Right renal cortex interstitium (tissue), 3 donors: ENCODE measurements around the gene FKBP7. TPM values are rescaled to one million over a fixed set of nuclear protein-coding genes. Genes with fewer than 3 reads are reported as not detected.
"Not testable (repeated sequence)": the region's sequence is repeated elsewhere in the genome, so short reads cannot be mapped to it uniquely, and the experiment has no call there.

Experiments
- DNase-seq, 3 donors: peaks; one replicate each; pipeline ENCODE4 v3.0.0-alpha.2; 2013; ENCODE audit warnings: low read depth in 3 of 3, low spot score in 2 of 3
- polyA plus RNA-seq, 3 donors: library from polyadenylated mRNA; unstranded; fragments of 120-200 nt; gene quantifications; one replicate each; pipeline ENCODE4 v1.2.1, GENCODE V29; 2013; ENCODE audit not compliant: insufficient read length in 3 of 3

The FKBP7 gene
- polyA plus RNA-seq, 3 donors: 63.1 to 71.5 (median 63.4) TPM

DNA sequence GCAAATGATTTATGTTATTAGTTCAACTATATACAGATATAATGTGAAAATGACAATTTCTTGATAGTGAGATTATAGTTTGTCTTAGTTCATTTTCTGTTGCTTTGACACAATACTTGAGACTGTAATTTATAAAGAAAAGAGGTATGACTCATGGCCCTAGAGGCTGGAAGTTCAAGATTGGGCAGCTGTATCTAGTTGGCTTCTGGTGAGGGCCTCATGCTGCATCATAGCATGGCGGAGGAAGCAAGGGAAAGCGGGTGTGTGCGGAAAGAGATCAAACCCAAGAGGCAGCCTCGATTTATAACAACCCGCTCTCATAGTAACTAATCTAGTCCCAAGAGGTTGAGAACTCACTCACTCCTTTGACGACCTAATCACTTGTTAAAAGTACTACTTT is 13.2 kb upstream of the FKBP7 start:
- no peak for DNase-seq

DNA sequence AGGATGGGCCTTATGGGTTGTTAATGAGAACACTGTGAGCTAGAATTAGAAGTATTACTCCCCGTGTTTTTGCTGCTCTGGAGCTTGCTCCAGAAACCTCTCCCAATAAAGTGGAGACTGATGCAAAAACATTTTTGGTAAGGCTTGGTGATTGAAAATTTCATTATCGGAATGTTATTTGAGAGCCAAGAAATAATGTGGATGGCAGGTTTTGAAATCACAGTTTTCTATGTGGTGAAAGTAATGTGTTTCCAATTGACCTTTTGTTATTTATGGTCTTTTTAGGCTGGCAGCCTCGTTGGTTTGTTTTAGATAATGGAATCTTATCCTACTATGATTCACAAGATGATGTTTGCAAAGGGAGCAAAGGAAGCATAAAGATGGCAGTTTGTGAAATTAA is 7.0 kb upstream of the FKBP7 start:
- no peak for DNase-seq

DNA sequence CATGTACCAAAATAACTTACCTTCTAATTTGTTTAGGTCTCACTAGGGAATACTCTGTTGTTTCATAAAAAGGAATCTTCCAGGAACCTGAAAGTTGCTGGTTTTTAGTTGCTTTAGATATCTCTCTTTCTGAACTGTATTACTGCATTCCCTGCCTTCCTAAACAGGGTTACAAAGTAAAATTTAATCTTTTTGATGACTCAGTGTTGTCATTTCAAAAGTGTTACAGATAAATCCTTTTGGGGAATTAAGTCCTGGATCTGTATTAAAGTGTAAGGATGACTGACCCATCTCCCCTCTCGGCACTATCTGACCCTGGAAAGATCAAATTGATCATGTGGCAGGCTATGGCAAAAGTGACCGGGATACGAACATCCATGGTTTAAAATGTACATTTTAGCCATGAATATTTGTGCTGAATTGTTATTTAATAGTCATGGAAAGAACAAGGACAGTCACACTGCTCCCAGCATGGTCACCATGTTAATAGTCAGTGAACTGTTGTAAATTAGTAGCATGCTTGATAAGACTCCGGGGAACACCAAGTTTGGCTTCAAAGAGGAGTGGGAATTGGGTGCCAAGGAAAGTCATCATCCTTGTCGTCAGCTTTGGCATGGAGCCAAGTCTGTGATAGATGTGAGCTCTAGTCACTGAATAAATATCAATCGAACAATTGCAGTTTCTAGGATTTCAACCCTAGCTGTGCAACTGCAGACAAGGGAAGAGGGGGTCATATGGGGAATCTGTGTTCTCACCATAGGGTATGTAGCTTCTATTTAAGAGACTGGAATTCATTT is 6.0 kb upstream of the FKBP7 start:
- no peak for DNase-seq

DNA sequence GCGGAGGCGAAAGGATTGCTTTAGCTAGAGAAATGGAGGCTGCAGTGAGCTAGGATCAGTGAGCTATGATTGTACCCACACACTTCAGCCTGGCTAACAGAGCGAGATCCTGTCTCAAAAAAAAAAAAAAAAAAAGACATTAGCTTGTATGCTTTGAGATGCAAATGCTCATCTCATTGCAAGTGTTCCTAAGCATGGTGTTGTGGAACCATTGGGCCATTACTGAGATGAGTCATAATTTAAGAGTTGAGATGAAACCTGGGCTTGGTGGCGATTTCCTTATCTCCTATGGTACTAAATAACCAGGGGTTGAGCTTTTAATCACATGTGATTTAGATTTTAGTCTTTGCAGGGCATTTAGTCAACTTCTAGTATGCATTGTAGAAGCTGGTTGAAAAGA is 4.0 kb upstream of the FKBP7 start:
- DNase-seq: no peak

DNA sequence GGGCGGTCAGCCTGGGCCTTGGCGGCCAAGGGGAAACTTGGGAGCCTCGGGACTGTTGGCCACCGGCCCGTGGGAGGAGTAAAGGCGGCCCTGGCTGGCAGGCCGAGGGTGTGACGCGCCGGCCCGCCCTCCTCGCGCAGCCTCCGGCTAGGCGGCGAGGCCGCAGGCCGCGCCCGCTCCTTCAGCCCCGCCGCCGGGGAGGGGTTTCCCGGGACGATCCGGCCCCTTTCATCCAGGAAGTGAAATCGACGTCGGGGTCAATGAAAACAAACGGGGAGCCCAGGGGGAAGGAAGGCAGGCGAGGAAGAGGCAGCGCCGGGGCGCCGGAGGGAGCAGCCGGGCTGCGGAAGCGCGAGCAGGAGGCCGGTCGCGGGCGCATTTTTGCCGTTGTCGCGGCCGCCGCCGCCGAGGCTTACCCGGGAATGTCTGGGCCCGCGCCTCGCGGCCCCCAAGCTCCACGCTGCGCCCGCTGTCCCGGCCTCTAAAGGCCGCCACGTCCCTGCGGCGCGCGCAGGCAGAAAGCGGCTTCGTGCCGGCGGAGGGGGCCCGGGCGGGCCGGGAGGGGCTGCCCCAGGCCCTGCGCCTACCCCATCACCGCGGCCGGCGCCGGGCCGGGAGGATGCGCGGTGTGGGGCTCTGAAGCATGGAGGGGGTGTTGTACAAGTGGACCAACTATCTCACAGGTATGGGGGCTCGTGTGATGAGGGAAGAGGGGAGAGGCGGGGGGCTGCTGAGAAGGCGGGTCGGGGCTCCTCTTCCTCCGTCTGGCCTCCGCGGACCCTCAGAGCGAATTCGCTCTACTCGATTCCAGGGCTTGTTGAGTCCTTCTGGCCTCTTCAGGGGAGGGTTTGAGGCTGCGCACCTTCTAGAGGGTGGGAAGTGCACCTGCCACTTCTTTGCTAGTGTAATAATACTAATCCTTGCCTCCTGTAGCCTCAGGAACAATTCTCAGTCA is 2.1 kb upstream of the FKBP7 start, which contains the start of gene PLEKHA3:
PLEKHA3 (plus strand) TSS at position 231 of the 955 bp plus-strand sequence; CDS start at position 644, 413 bp downstream.
- peak; percentile 68 to 79 (median 76) for DNase-seq

DNA sequence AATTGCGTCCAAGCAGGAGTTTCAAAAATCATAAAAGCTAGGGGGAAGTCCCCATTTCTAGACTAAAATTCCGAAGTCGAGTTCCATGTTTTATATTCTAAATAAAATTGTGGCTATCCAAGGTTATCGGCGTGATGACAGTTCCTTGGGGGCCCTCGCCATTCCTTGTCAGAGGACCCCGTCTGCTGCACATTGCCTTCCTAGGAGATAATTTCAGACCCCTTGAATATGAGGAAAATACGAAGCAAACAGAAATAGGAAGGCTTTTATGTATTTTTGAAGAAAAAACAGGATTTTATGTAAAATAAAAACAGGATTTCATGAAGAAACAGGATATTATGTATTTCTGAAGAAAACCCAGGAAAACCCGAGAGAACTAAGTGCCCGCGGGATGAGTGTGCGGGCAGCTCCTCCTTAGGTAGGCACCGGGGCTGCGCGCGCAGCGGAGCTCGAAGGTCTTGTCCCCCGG is 1.4 kb upstream of the FKBP7 start:
- DNase-seq: no peak

DNA sequence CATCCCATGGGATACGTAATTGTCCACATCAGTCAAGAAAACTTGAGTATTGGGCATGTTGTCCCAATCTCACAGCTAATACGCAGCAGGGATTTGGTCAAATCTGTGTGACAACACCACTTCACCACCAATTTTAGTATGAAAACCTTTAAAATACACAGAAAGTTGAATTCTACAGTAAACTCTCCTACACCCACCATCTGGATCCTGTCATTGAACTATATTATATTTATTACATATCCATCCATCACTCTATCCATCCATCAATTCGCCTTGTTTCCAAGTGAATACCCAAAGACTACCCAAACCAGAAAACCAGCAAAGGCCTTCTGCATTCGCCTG is 846 bp upstream of the FKBP7 start:
- no peak for DNase-seq

DNA sequence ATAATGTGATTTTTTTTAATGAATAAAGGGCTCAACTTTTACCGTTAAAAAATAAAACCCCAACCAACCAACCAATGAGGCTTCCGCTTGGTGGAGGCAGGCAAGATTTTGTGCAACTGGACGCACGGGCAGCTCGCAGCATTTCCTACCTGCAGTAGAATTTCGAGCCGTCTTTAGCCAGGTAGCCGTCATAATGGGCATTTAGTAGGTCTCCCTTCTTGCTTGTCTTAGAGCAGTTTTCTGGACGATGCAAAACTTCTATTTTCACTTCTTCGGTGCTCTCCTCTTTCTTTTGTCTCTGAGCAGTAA is 316 bp downstream of the FKBP7 start:
- DNase-seq: no peak

DNA sequence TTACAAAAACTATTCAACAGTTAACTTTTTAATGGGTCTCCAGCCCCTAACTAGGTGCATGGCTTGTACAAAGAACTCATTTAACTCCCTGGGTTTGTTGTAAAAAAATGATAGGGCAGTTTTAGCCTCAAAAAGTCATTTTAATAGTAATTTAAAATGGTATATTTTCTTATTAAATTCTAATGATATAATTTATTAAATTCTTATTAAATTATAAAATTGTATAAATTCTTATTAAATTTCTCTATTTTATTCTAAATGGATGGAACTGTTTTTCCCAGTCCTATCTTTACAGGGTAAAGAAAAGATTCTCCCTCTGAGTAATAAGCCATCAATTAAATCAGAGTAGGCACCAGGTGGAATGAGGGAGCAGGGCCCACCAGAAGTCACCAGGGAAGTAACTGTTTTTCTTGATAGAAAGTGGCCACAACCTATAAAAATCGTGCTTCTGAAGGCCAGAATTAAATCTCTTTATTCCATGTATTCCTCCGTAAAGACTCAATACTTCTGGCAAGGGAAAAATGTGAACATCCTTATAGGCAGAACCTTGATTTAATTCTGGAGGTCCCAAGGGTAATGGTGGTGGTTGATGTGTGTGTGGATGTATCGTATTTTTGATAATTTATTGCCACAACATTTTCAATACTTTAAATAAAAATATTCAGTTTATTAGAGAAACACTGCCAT is 814 bp downstream of the FKBP7 start:
- no peak for DNase-seq

DNA sequence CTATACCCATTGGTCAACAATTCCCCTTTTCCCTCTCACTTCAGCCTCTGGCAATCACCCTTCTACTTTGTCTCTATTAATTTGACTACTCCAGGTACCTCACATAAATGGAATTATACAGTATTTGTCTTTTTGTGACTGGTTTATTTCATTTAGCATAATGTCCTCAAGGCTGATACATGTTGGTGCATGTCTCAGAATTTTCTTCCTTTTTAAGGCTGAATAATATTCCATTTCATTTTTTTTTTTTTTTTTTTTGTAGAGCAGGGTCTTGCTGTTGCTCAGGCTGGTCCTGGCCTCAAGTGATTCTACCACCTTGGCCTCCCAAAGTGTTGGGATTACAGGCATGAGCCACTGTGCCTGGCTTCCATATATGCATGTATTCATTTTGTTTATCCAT is 1.9 kb downstream of the FKBP7 start:
- no peak for DNase-seq

DNA sequence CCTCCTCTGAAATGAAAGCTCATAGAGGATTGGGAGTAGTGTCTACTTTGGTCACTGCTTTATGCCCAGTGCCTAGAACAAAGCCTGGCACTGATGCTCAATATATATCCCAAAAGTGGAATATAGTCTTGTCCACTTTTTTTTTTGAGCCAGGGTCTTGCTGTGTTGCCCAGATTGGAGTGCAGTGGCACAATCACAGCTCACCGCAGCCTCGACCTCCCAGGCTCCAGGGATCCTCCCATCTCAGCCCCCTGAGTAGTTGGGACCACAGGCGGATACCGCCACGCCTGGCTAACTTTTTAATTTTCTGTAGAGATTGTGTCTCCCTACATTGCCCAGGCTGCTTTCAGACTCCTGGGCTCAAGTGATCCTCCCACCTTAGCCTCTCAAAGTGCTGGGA is 3.8 kb downstream of the FKBP7 start:
- no peak for DNase-seq

DNA sequence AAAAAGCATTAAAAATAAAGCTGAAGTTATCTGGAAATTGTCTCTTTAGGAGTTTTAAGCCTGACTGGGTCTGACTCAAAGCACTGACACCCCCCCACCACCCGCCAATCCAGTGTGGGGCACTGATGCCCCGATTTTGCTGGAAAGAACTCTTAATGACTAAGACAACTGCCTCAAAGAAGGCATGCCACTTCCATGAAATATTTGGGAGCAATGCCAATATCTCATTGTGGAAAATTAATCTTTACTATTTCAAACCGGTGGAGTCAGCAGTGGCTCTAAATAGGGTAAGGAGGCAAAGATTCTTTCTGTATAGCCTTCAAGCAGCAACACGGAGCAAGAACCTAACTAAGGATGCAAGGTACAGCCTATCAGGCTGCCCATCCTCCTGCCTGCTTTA is 4.5 kb downstream of the FKBP7 start:
- no peak for DNase-seq

DNA sequence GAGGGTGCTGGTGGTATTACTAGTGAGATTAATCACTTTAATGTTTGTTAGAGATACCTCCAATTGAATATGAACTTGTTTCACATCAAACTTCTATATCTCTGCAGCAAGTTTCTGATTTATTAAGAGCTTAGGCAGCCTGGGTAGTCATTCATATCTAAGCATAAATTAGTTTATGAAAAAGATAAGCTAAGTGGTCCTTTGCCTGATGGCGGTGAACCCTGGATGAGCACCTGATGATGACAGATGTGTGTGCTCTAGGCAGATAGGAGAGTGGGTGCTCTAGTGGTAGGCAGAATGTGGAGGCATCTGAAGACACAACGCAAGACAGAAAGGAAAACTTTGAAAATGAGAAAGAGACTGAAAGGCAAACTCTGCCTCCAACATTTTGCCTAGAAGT is 5.0 kb downstream of the FKBP7 start:
- no peak for DNase-seq

DNA sequence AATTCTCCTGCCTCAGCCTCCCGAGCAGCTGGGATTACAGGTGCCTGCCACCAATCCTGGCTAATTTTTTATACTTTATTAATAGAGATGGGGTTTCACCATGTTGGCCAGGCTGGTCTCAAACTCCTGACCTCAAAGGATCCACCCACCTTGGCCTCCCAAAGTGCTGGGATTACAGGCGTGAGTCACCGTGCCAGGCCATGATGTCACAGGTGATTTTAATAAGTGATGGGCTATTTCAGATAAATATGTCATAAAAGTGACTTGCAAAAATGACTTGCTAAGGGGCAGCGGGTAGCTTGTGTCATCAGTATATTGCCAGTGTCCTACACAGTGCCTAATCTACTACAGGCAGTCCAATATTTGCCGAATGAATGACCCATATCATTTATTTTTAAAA is 7.1 kb downstream of the FKBP7 start:
- DNase-seq: not testable (repeated sequence)

DNA sequence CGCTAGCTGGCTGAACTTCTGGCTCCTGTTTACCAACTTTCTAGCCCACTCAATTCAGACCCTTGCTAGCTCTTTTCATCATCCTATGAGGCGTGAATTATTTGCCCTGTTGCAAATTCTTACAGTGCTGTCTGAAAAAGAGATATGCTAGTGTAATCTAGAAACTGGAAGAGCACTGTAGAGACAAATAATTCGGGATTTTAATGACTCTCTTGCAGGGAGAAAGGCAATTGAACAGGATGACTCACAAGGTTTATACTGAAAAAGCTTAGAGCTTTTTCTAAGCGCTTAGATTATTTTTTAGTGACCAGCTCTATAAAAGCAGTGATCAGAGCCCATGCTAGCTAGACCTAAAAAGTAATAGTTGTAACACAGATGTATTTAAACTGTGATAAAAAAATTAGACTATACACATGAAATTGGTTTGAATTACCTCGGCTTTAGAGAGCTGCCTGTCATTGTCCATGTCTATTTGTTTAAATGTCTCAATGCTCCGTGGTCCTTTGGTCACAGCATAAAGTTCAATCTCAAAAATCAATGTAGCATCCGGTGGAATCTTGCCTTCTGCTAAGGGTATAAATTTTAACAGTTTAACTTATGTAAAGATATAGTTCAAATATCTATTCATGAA is 9.1 kb downstream of the FKBP7 start:
- no peak for DNase-seq

DNA sequence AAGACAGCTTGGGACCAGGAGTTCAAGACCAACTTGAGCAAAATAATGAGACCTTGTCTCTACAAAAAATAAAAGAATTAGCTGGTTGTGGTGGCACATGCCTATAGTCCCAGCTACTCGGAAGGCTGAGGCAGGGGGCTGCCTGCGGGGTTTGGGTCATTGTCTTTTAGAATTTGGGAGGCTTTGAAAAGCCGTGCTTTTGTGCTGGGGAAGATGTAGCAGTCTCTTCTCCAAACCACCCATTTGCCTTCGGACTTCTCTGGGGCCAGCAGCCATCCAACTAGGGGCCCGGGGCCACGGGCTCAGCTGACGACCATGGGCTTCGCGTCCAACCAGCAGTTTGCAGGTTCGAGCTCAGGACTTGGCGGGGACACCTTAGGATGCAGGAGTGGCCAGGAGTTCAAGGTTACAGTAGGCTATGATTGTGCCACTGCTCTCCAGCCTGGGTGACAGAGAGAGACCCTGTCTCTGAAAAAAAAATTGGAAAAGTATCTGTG is 21.0 kb downstream of the FKBP7 start:
- no peak for DNase-seq

DNA sequence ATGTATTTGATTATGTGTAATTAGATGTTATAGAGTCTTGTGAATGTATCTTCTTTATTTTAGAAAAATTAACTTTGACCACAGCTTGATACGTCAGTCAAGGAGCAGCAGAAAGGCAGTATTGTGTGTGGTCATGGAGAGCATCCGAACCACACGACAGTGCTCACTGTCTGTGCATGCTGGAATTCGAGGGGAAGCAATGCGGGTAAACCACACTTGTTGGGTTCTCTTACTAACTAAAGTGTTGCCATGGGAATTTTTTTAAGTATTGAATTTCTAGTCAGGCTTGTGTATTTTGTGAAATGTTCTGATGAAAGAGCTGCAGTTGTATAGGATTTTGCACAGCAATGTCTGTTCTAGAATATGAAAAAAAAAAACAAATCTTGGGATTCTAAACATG is 22.5 kb downstream of the FKBP7 start:
- no peak for DNase-seq

DNA sequence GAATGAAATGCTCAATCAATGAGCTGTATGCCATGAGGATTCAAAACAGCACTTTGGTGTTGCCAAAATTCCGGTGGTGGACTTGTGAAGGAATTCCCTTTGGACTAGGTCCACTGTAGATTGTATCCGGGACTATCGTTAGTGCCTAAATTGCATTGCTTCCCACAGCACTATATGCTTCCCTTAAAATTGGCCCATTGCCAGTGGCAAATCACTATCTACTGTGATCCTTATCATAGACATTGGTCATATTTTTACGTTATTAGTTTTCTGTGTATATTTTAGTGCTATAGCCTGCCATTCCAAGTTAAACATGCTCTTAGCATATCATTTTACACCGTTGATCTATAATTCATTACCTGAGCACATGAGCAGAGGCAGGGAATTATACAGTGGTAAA is 25.5 kb downstream of the FKBP7 start:
- no peak for DNase-seq

DNA sequence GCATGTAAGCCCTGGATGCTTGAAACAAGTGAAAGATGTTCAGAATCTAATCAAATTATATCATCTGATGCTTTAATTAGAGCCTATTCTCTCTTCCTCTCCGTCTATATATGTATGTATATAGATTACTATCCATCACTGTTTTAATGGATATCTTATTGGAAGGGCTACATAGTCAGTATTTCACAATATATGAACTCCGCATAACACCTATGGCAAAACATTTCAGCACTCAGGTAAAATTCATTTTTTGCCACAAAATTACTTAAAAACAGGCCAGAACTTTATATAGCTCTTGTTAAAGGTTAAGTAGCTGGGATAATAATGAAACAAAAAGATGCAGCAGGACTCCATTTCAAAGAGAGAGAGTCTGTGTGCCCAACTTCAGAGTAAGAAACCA is 26.1 kb downstream of the FKBP7 start:
- no peak for DNase-seq

DNA sequence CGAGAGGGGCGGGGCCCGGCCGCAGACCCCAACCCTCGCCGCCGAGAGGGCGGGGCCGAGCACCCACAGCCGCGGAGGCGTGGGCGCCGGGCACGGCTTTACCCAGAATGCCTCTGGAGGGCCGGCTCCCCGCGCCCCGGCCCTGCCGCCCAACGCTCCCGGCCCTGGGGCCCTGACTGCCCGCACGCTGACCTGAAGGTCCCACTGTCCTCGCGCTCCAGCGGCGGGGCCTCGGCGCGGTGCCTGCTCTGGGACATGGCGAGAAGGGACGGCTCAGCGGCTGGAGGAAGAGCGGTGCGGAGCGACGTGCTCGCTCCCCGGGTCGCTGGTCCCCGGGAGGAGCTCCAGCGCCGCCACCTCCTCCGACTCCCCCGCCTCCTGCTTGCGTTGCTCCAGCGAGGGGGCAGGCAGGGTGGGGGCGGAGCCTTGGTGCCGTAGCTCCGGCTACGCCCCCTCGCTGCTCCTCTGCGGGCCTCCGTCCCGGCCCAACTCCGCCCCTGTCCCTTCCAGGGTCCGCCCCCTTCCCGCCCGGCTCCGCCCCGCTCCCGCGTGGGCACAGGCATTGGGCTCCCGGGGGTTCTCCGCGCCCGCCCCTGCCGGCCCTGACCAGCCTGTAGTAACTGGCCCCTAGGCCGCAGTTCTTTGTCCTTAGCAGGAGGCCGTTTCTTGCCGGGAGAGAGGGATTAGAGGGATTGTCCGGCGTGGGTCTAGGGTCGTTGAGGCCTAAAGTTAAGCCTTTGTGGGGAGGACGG is 27.4 kb downstream of the FKBP7 start, which contains the start of the genes PJVK and PRKRA:
PJVK (plus strand) TSS at position 605 of the 752 bp plus-strand sequence. CDS start 2,032 bp downstream, outside the sequence.
PRKRA (minus strand) TSS at position 402 of the 752 bp plus-strand sequence; CDS start at position 257, 145 bp downstream.
- DNase-seq: peak; percentile 94 to 95 (median 95)
